Mesenchymal stem cell (in vitro differentiated cells and primary cell): ENCODE results near the gene FAM120C.

ENCODE experiments used
- DNase-seq: peaks from one replicate; pipeline ENCODE4 v3.0.0-alpha.2; 2013
- H2AFZ ChIP-seq: one replicate; pipeline ENCODE4 v1.6.1; 2013; ENCODE audit warnings: low read depth, mild to moderate bottlenecking, control low read depth, inconsistent platforms, low read length, moderate library complexity
- H2AK5ac ChIP-seq: 2 replicates; pipeline ENCODE4 v1.6.1; 2013; ENCODE audit warnings: low read length, moderate library complexity, mild to moderate bottlenecking, inconsistent platforms; ENCODE audit not compliant: severe bottlenecking
- H2BK120ac ChIP-seq: one replicate; pipeline ENCODE4 v1.6.1; 2013; ENCODE audit warnings: low read depth, mild to moderate bottlenecking, inconsistent platforms, low read length, moderate library complexity
- H2BK12ac ChIP-seq, 2 experiments: one replicate each; pipeline ENCODE4 v1.6.1; 2013; ENCODE audit warnings: inconsistent platforms in 2 of 2, low read length in 2 of 2, mild to moderate bottlenecking in 2 of 2, moderate library complexity in 2 of 2, control low read depth in 1 of 2
- H2BK15ac ChIP-seq: one replicate; pipeline ENCODE4 v1.6.1; 2013; ENCODE audit warnings: mild to moderate bottlenecking, low read depth, inconsistent platforms; ENCODE audit not compliant: poor library complexity, severe bottlenecking
- H2BK5ac ChIP-seq: 2 replicates; pipeline ENCODE4 v1.6.1; 2013; ENCODE audit warnings: low read depth, mild to moderate bottlenecking, low read length, control low read depth, inconsistent platforms; ENCODE audit not compliant: poor library complexity, severe bottlenecking
- H3K14ac ChIP-seq, 2 experiments: one replicate each; pipeline ENCODE4 v1.6.1; 2013; ENCODE audit warnings: inconsistent platforms in 2 of 2, low read length in 2 of 2, control low read depth in 1 of 2, mild to moderate bottlenecking in 1 of 2, moderate library complexity in 1 of 2
- H3K18ac ChIP-seq, 2 experiments: one replicate each; pipeline ENCODE4 v1.6.1; 2013; ENCODE audit warnings: inconsistent platforms in 2 of 2, low read length in 2 of 2, control low read depth in 1 of 2, low read depth in 1 of 2, mild to moderate bottlenecking in 1 of 2
- H3K23ac ChIP-seq, 2 experiments: one replicate each; pipeline ENCODE4 v1.6.1; 2013; ENCODE audit warnings: inconsistent platforms in 2 of 2, low read length in 2 of 2, mild to moderate bottlenecking in 2 of 2, moderate library complexity in 2 of 2, control low read depth in 1 of 2
- H3K27ac ChIP-seq: 2 replicates; pipeline ENCODE4 v1.5.1; 2013; ENCODE audit warnings: mild to moderate bottlenecking, moderate library complexity, low read length, control low read depth, inconsistent platforms; ENCODE audit not compliant: poor library complexity, severe bottlenecking
- H3K27me3 ChIP-seq, 2 experiments: 2 replicates each; pipeline versions ENCODE4 v1.6.1 to v1.7.0; 2013; ENCODE audit warnings: low read length in 2 of 2, mild to moderate bottlenecking in 2 of 2, moderate library complexity in 2 of 2, control low read depth in 1 of 2, inconsistent platforms in 1 of 2; ENCODE audit not compliant: control insufficient read depth in 1 of 2, insufficient read depth in 1 of 2
- H3K36me3 ChIP-seq, 2 experiments: 2 replicates each; pipeline versions ENCODE4 v1.6.1 to v1.7.0; 2013; ENCODE audit warnings: low read length in 2 of 2, control low read depth in 1 of 2, inconsistent platforms in 1 of 2, low read depth in 1 of 2, mild to moderate bottlenecking in 1 of 2; ENCODE audit not compliant: insufficient read depth in 2 of 2, control insufficient read depth in 1 of 2
- H3K4ac ChIP-seq, 2 experiments: one replicate each; pipeline ENCODE4 v1.6.1; 2013; ENCODE audit warnings: inconsistent platforms in 2 of 2, low read length in 2 of 2, mild to moderate bottlenecking in 2 of 2, moderate library complexity in 2 of 2, control low read depth in 1 of 2, low read depth in 1 of 2
- H3K4me1 ChIP-seq: 2 replicates; pipeline ENCODE4 v1.6.1; 2013; ENCODE audit warnings: low read depth, low read length, control low read depth; ENCODE audit not compliant: control insufficient read depth, insufficient read depth
- H3K4me2 ChIP-seq: 2 replicates; pipeline ENCODE4 v1.6.1; 2013; ENCODE audit warnings: low read length, mild to moderate bottlenecking, inconsistent platforms; ENCODE audit not compliant: poor library complexity, severe bottlenecking
- H3K4me3 ChIP-seq, 2 experiments: 2 replicates each; pipeline versions ENCODE4 v1.5.1 to v1.7.0; 2013; ENCODE audit warnings: low read length in 2 of 2, mild to moderate bottlenecking in 2 of 2, control low read depth in 1 of 2, low read depth in 1 of 2; ENCODE audit not compliant: insufficient read depth in 1 of 2
- H3K79me1 ChIP-seq: replicated peaks from 2 replicates; pipeline ENCODE4 v1.6.1; 2013; ENCODE audit warnings: mild to moderate bottlenecking, control low read depth, low read length, inconsistent platforms; ENCODE audit not compliant: poor library complexity, severe bottlenecking
- H3K9ac ChIP-seq: 2 replicates; pipeline ENCODE4 v1.7.0; 2013; ENCODE audit warnings: mild to moderate bottlenecking, low read length, moderate library complexity
- H3K9me3 ChIP-seq: 2 replicates; pipeline ENCODE4 v1.7.0; 2013; ENCODE audit warnings: mild to moderate bottlenecking, low read length; ENCODE audit not compliant: control insufficient read depth
- H4K8ac ChIP-seq: one replicate; pipeline ENCODE4 v1.6.1; 2013; ENCODE audit warnings: inconsistent platforms, mild to moderate bottlenecking, low read length, moderate library complexity
- H4K91ac ChIP-seq: one replicate; pipeline ENCODE4 v1.6.1; 2013; ENCODE audit warnings: mild to moderate bottlenecking, low read length, inconsistent platforms
- WGBS: methylation state at CpG from one replicate; pipeline ENCODE4 v1.1.7; 2013; ENCODE audit warnings: mixed read lengths; 5-methylcytosine and 5-hydroxymethylcytosine counted together

The FAM120C gene

DNA sequence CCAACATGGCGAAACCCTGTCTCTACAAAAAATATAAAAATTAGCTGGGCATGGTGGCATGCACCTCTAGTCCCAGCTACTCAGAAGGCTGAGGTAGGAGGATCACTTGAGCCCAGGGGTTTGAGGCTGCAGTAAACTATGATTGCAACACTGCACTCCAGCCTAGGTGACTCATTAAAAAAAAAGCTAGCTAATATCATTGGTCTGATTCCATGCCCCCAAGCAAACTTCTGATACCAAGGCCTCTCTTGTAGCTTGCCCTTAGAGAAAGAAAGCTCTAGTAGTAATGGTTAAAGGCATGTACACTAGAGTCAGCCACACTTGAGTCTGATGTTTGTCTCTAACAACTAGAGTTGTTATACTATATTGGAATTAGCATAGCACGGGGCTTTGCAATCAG is 106.2 kb downstream of the FAM120C start:
- H2BK12ac ChIP-seq: no peak overlapping the region
- no CpG with 5 or more reads among the region's 2 CpGs for WGBS
- peak; percentile 34 for DNase-seq

DNA sequence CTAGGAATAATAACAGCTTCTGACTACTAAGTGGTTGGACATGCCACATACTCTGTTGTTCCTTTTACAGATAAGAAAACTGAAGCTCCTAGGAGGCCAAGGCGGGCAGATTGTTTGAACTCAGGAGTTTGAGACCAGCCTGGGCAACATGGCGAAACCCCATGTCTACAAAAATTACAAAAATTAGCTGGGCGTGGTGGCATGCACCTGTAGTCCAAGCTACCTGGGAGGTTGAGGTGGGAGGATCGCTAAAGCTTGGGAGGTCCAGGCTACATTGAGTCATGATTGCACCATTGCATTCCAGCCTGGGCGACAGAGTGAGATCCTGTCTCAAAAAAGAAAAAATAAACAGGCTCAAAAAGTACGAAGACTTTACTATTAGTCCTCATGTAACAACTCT is 108.2 kb downstream of the FAM120C start:
- no peak overlapping the region for H2BK5ac ChIP-seq
- H3K27me3 ChIP-seq: no peaks in the 10 kb centered on the region
- no peaks in the 10 kb centered on the region for H3K9me3 ChIP-seq
- no peak overlapping the region for H2BK120ac ChIP-seq
- 100% methylated on average over 3 of the region's 6 CpGs for WGBS
- H2BK15ac ChIP-seq: no peak overlapping the region
- H3K9ac ChIP-seq: no peak overlapping the region
- no peak overlapping the region for H3K4me2 ChIP-seq
- H3K18ac ChIP-seq: no peak overlapping the region
- no peaks in the 10 kb centered on the region for H3K79me1 ChIP-seq
- H2AK5ac ChIP-seq: no peak overlapping the region
- no peak overlapping the region for H3K4ac ChIP-seq
- peaks cover 0 to 25% of the 10 kb centered on the region in 2 experiments for H3K36me3 ChIP-seq
- H4K8ac ChIP-seq: no peak overlapping the region
- no peak overlapping the region for H3K23ac ChIP-seq
- H3K4me1 ChIP-seq: no peaks in the 10 kb centered on the region
- H3K14ac ChIP-seq: no peak overlapping the region
- H3K27ac ChIP-seq: no peak overlapping the region
- no peak overlapping the region for H2BK12ac ChIP-seq
- DNase-seq: no peak
- no peak overlapping the region for H2AFZ ChIP-seq
- H4K91ac ChIP-seq: no peak overlapping the region
- no peak overlapping the region for H3K4me3 ChIP-seq

More for the DNA sequence above, 106.2 kb downstream of the FAM120C start:
- Histone ChIP-seq H2BK120ac (no peak overlapping the region), H4K8ac (no peak overlapping the region), H3K4me3 (no peak overlapping the region), H2AK5ac (no peak overlapping the region), H4K91ac (no peak overlapping the region), H3K4me2 (no peak overlapping the region), H3K9me3 (no peaks in the 10 kb centered on the region), H3K18ac (no peak overlapping the region), H3K14ac (no peak overlapping the region), H3K23ac (no peak overlapping the region), H3K9ac (no peak overlapping the region), H3K4me1 (no peaks in the 10 kb centered on the region), H2AFZ (no peak overlapping the region), H3K79me1 (no peaks in the 10 kb centered on the region), H2BK15ac (no peak overlapping the region), H3K4ac (no peak overlapping the region), H2BK5ac (no peak overlapping the region), H3K36me3 (peaks cover 2 to 27% of the 10 kb centered on the region in 2 experiments), H3K27me3 (no peaks in the 10 kb centered on the region), H3K27ac (no peak overlapping the region)

DNA sequence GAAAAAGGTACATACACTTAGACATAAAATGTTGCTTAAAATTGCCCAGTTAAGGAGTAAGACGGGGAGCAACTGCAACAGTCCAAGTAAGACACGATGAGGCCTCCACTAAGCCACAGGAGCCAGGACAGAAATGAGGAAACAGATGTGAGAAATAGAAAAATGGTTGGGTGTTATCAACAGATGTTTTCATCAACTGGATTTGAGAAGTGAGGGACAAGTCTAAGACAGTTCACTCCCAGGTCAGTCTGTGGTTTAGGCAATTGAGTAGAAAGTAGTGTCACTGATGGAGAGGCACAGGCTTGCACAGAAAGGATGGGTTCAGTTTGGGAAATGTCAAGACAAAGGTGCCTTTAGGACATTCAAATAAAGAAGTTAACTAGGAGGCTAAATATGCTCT is 115.3 kb downstream of the FAM120C start:
- H2BK120ac ChIP-seq: no peak overlapping the region
- H3K4ac ChIP-seq: no peak overlapping the region
- H3K4me1 ChIP-seq: no peaks in the 10 kb centered on the region
- no peaks in the 10 kb centered on the region for H3K79me1 ChIP-seq
- WGBS: 95% methylated on average over 2 of the region's 2 CpGs
- no peak overlapping the region for H2AFZ ChIP-seq
- H3K14ac ChIP-seq: no peak overlapping the region
- H2BK15ac ChIP-seq: no peak overlapping the region
- H3K36me3 ChIP-seq: peaks cover 0 to 14% of the 10 kb centered on the region in 2 experiments
- DNase-seq: no peak
- no peak overlapping the region for H3K27ac ChIP-seq
- no peak overlapping the region for H2AK5ac ChIP-seq
- no peak overlapping the region for H3K4me3 ChIP-seq
- H2BK12ac ChIP-seq: no peak overlapping the region
- H2BK5ac ChIP-seq: no peak overlapping the region
- H3K18ac ChIP-seq: no peak overlapping the region
- H3K9ac ChIP-seq: no peak overlapping the region
- H3K27me3 ChIP-seq: peaks cover 0 to 5% of the 10 kb centered on the region in 2 experiments
- H3K4me2 ChIP-seq: no peak overlapping the region
- no peak overlapping the region for H4K91ac ChIP-seq
- no peaks in the 10 kb centered on the region for H3K9me3 ChIP-seq
- H3K23ac ChIP-seq: no peak overlapping the region
- no peak overlapping the region for H4K8ac ChIP-seq

DNA sequence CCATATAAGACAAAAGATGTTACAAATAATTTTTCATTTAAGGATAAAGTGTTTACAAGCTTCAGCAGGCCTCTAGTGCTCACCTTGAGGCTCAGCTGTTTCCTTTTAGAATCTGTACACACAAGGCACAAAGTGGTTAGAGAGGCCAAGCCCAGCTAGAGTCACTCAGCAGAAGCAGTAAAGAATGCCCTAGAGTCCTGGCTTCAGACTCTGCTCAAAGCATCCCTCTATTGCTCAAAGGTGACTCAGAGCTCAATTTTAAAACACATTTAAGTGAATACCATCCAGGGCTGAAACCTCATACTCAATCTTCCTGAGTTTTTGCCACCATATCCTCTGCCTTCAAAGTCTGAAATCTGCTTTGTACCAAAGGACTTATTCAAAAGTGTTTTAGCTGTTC is 116.2 kb downstream of the FAM120C start:
- Histone ChIP-seq H3K27ac (no peak overlapping the region), H2BK15ac (no peak overlapping the region), H3K79me1 (no peaks in the 10 kb centered on the region), H3K9me3 (no peaks in the 10 kb centered on the region), H3K4ac (no peak overlapping the region), H2AFZ (no peak overlapping the region), H3K23ac (no peak overlapping the region), H3K4me2 (no peak overlapping the region), H3K9ac (no peak overlapping the region), H4K91ac (no peak overlapping the region), H3K4me3 (no peak overlapping the region), H3K14ac (no peak overlapping the region), H2BK5ac (no peak overlapping the region), H3K18ac (no peak overlapping the region), H2AK5ac (no peak overlapping the region), H4K8ac (no peak overlapping the region), H3K36me3 (peaks cover 0 to 8% of the 10 kb centered on the region in 2 experiments), H2BK12ac (no peak overlapping the region), H3K4me1 (no peaks in the 10 kb centered on the region), H2BK120ac (no peak overlapping the region), H3K27me3 (peaks cover 0 to 5% of the 10 kb centered on the region in 2 experiments)
- peak; percentile 2 for DNase-seq
